VCaP (cell line): ENCODE results near the gene COX8C.
"Not testable (repeated sequence)": the region's sequence is repeated elsewhere in the genome, so short reads cannot be mapped to it uniquely, and the experiment has no call there.

Source experiments
- H3K27ac ChIP-seq: fragments of 450-650 bp; 2 replicates; pipeline ENCODE4 v1.5.1; 2017
- CTCF ChIP-seq: fragments of 450-650 bp; conservative IDR thresholded peaks from 2 replicates; pipeline ENCODE4 v1.5.1; 2017; ENCODE audit warnings: mild to moderate bottlenecking, moderate library complexity

The COX8C gene

GRCh38 chr14:93347850-93348249, 868 bp downstream of the COX8C start:
- no peak overlapping the region for H3K27ac ChIP-seq
- no peak for TF ChIP-seq CTCF

- TF ChIP-seq CTCF = no peak
Measured at GRCh38 chr14:93348292-93348691, 1.3 kb downstream of the COX8C start.

GRCh38 chr14:93354873-93355272, 7.9 kb downstream of the COX8C start:
- H3K27ac ChIP-seq = not testable (repeated sequence)

More at GRCh38 chr14:93348292-93348691, 1.3 kb downstream of the COX8C start:
- H3K27ac ChIP-seq = no peak overlapping the region

GRCh38 chr14:93368996-93369712, 22.2 kb downstream of the COX8C start:
- H3K27ac ChIP-seq = no peak overlapping the region
- TF ChIP-seq CTCF = no peak

- no peak overlapping the region for H3K27ac ChIP-seq
- no peak for TF ChIP-seq CTCF
Measured at GRCh38 chr14:93369713-93370266, 22.8 kb downstream of the COX8C start.

- no peak overlapping the region for H3K27ac ChIP-seq
- no peak for TF ChIP-seq CTCF
Measured at GRCh38 chr14:93375673-93376156, 28.7 kb downstream of the COX8C start.

GRCh38 chr14:93379831-93380230, 32.8 kb downstream of the COX8C start:
- TF ChIP-seq CTCF = no peak
- H3K27ac ChIP-seq = no peak overlapping the region

- TF ChIP-seq CTCF = no peak
- no peak overlapping the region for H3K27ac ChIP-seq
Measured at GRCh38 chr14:93381644-93382043, 34.7 kb downstream of the COX8C start.

GRCh38 chr14:93384256-93384655, 37.3 kb downstream of the COX8C start:
- H3K27ac ChIP-seq = not testable (repeated sequence)
